Aorta (tissue), 5 donors: Measurements from ENCODE around the gene APBB1IP. TPM values are rescaled to one million over a fixed set of nuclear protein-coding genes. Genes with fewer than 3 reads are reported as not detected.

Experiments used
- ATAC-seq: fragments of 200-7000 bp; cut with Tn5 transposase; one replicate; pipeline ENCODE4 v1.9.1; 2022; ENCODE audit warnings: moderate library complexity; ENCODE audit not compliant: low FRiP score
- DNase-seq, 2 donors: peaks; one replicate each; pipeline ENCODE4 v3.0.0-alpha.2; 2020
- H3K27ac ChIP-seq, 2 donors: one replicate each; pipeline ENCODE4 v1.5.1; 2013; ENCODE audit warnings: low read length in 2 of 2, mild to moderate bottlenecking in 2 of 2, moderate library complexity in 2 of 2, control low read depth in 1 of 2, inconsistent platforms in 1 of 2, low read depth in 1 of 2
- H3K27me3 ChIP-seq, 2 donors: one replicate each; pipeline ENCODE4 v1.6.1; 2013; ENCODE audit warnings: control low read depth in 1 of 2, low read length in 1 of 2, mild to moderate bottlenecking in 1 of 2, moderate library complexity in 1 of 2; ENCODE audit not compliant: insufficient read depth in 2 of 2, control insufficient read depth in 1 of 2
- H3K36me3 ChIP-seq, 2 donors: one replicate each; pipeline ENCODE4 v1.6.1; 2013; ENCODE audit warnings: control low read depth in 1 of 2, low read length in 1 of 2, mild to moderate bottlenecking in 1 of 2; ENCODE audit not compliant: insufficient read depth in 2 of 2, control insufficient read depth in 1 of 2
- H3K4me1 ChIP-seq, 2 donors: one replicate each; pipeline ENCODE4 v1.6.1; 2013; ENCODE audit warnings: low read length in 2 of 2, control low read depth in 1 of 2, mild to moderate bottlenecking in 1 of 2, moderate library complexity in 1 of 2; ENCODE audit not compliant: insufficient read depth in 2 of 2, control insufficient read depth in 1 of 2
- H3K4me3 ChIP-seq, 2 donors: one replicate each; pipeline ENCODE4 v1.5.1; 2013; ENCODE audit warnings: low read length in 2 of 2, control low read depth in 1 of 2, mild to moderate bottlenecking in 1 of 2
- H3K9me3 ChIP-seq: one replicate; pipeline ENCODE4 v1.6.1; 2013; ENCODE audit warnings: mild to moderate bottlenecking, low read length; ENCODE audit not compliant: control insufficient read depth
- WGBS, 2 donors: extraction: QIAGEN DNeasy Blood & Tissue Kit; methylation state at CpG; one replicate each; pipeline ENCODE4 v1.1.7; 2013; 5-methylcytosine and 5-hydroxymethylcytosine counted together
- intact Hi-C, 2 donors: fragments of 100-400 bp; cut with DNase I; formaldehyde crosslinking; loops; one replicate each; pipeline versions ENCODE4 v1.14.2 to v1.15.0; 2022
- polyA plus RNA-seq, 2 donors: library from polyadenylated mRNA; stranded (reverse); fragments of 200-250 nt; gene quantifications; one replicate each; pipeline ENCODE4 v1.2.3, GENCODE V29; 2013
- total RNA-seq, 2 donors: library from RNA; stranded (reverse); fragmentation: NEBNext Ultra II Directional; extraction: Animal tissue kit (Norgen Biotek cat#: 25700); gene quantifications; one replicate each; pipeline ENCODE4 v1.2.1, GENCODE V29; 2021
- donor health status: healthy with polysubstance abuse.
- donor health status: Bipolar disorder and iron deficiency.
- donor health status: DM: no; HTN: no; CAD: no.
- donor health status: DM: no; HTN: no; CAD: no.
- donor health status: DM: yes; HTN: yes; CAD: no.

The APBB1IP gene
- total and polyA plus RNA-seq, 4 donors: 0.82 to 18.5 (median 7.7) TPM

DNA sequence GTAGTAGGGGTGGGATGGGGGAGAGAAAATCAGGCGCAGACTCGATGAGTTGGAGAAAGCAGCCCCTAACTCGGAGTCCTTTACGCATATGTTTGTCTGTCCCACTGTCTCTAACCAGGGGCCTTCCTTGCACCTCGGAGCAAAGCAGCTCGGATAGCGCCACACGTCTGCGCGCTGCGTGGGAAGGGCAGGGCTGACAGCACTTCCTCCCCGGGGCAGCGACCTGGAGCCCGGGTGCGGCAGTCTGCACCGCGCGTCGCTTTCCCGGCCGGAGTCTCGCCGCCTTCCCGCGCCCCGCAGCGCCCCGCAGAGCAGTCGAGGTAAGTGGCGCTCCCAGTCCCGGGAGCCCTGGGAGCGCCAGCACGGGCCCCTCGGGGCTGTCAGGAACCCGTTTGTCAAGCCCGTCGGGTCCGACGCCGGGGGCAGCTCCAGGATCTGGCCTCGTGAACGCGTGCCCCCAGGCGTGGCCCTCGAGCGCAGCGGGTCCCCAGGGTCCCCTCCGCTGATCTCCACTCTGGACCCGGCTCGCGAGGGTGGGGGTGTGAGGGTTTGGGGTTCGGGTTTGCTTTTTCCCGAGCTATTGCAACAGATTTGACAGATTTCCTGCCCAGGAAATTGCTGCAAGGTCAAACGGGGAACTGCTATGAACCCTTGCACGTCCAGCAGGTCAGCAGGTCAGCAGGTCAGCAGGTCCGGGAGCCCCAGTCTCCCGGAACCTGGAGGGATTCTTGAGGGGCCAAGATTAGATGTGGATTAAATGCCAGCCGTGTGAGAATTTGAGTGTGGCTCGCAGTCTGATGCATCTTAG lies 597 bp downstream of the APBB1IP start:
- no peaks in the 10 kb centered on the region for H3K27me3 ChIP-seq
- 3% methylated on average over 58 to 59 of the region's 59 CpGs for WGBS, 2 donors
- ATAC-seq: peak; percentile 79
- no peak overlapping the region for H3K27ac ChIP-seq
- H3K4me1 ChIP-seq: no peaks in the 10 kb centered on the region
- intact Hi-C loops: no loop called here
- H3K36me3 ChIP-seq: no peaks in the 10 kb centered on the region
- no peak overlapping the region for H3K4me3 ChIP-seq
- DNase-seq: peak; percentile 60 to 76
- H3K9me3 ChIP-seq: peaks cover 3% of the 10 kb centered on the region

DNA sequence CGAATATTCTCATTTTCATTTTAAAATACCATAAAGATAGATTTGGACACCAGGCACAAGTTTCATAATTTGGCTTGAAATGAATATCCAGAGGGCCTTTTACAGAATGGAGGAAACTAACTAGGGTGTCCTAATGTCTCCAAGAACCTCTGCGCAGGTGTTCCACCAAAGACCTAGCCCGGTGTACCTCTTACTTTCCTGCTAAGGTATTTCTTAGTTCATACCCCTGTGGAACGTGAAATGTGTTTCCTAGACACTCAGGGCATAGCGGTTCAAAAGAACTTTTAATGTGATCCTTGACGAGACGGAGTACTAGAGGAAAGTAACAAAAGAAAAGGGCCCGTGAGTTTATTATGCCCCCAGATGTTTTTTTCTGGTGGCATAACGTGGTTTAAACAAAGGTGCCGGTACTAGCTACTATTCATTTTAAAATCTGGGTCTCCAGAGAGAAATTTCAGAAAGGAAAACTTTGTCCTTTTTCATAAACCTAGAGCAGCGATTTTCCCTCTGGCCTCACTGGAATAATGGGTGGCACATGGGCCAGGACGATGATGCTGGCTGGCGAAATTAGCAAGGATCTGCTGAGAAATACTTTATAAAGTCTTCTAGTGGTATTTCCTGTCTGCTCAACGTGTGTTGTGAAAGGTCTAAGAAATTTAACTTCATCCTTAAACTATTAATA lies 1.4 kb downstream of the APBB1IP start:
- Histone ChIP-seq H3K9me3 (peaks cover 3% of the 10 kb centered on the region), H3K27ac (no peak overlapping the region), H3K4me3 (no peak overlapping the region), H3K27me3 (no peaks in the 10 kb centered on the region), H3K4me1 (no peaks in the 10 kb centered on the region), H3K36me3 (no peaks in the 10 kb centered on the region)
- 62 to 65% methylated on average over 14 of the region's 14 CpGs for WGBS, 2 donors
- intact Hi-C loops: no loop called here
- no peak for ATAC-seq
- no peak for DNase-seq

DNA sequence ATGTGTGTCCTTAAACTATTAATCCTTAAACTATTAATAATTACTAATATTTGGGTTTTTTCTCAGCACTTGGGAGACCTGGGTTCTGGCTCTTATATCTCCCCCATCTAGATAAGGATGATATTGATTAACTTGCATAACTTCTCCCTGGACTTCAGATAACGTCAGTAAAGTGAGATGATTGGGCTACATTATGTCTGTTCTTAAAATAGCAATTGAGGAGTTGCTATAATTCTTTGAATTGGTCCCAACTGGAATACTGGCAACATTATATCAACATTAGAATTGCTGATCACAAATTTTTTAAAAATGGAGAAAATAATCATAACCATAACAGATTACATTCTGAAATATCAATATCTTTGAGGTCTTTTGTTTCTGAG lies 1.9 kb downstream of the APBB1IP start:
- DNase-seq (no peak), ATAC-seq (no peak)
- H3K36me3 ChIP-seq: no peaks in the 10 kb centered on the region
- 23 to 38% methylated on average over 1 of the region's 1 CpG for WGBS, 2 donors
- no peaks in the 10 kb centered on the region for H3K27me3 ChIP-seq
- H3K4me3 ChIP-seq: no peak overlapping the region
- intact Hi-C loops: no loop called here
- H3K4me1 ChIP-seq: no peaks in the 10 kb centered on the region
- H3K27ac ChIP-seq: no peak overlapping the region
- H3K9me3 ChIP-seq: peaks cover 3% of the 10 kb centered on the region

DNA sequence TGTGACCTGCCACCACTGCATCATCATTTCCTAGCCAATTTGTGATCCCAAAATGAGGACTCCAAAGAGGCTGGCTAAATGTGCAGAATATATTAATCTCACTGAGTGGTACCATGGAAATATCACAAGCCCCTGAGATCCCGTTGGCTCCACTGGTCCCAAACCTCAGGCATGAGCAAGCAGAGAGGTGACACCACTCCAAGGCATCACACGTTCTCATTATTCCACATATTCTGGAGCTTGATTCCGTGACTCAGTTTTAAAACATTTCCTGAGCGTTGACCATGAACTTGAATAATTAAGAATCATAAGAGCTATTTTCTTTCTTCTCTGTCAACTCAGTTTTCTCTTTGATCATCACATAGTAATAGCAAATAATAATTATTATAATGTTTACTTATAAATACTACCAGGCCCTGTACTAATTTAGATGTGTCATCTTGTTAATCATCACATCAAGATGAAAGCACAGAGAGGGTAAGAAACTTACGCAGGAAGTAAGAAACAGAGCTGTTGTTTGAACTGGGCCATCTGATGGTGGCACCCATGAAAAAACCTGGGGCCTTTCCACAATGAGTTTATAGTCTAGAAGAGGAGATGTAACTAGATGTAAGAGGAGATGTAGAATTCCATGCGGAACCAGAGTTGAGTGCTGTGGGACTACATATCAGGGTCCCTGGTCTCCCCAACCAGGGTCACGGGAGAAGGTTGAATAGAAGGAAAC lies 3.5 kb downstream of the APBB1IP start:
- Histone ChIP-seq H3K9me3 (peaks cover 3% of the 10 kb centered on the region), H3K27me3 (no peaks in the 10 kb centered on the region), H3K4me1 (no peaks in the 10 kb centered on the region), H3K4me3 (no peak overlapping the region), H3K27ac (no peak overlapping the region), H3K36me3 (no peaks in the 10 kb centered on the region)
- ATAC-seq (no peak), DNase-seq (no peak)
- intact Hi-C loops: no loop called here
- 78 to 80% methylated on average over 7 of the region's 7 CpGs for WGBS, 2 donors

DNA sequence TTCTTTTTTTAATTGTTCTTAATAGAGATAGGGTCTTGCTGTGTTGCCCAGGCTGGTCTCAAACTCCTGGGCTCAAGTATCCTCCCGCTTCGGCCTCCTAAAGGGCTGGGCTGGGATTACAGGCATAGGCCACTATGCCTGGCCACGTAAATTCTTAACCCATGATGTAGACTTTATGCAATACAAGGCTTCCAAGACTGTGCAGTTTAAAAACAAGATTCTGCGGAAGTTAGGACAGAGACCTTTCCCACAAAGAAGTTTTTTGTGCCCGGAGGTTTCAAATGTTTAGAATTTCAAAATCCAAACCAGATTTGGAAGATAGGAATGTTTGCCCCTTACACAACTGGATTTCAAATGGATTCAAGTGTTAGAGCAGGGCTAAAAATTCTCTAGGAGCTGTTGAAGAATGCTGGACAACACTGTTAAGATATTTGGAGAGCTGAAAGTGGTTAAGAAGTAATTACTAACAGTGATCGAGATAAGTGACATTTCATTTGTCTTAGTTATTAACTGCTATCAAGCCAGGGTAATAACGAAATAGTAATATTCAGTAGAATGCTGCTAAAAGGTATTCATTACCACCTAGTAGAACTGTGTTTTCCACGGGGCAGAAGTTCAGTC lies 7.4 kb downstream of the APBB1IP start:
- Histone ChIP-seq H3K27ac (no peak overlapping the region), H3K36me3 (no peaks in the 10 kb centered on the region), H3K4me1 (no peaks in the 10 kb centered on the region), H3K27me3 (no peaks in the 10 kb centered on the region), H3K4me3 (no peak overlapping the region), H3K9me3 (peaks cover 3% of the 10 kb centered on the region)
- intact Hi-C loops: no loop called here
- no peak for ATAC-seq
- no peak for DNase-seq
- WGBS, 2 donors: 57 to 76% methylated on average over 8 of the region's 8 CpGs

DNA sequence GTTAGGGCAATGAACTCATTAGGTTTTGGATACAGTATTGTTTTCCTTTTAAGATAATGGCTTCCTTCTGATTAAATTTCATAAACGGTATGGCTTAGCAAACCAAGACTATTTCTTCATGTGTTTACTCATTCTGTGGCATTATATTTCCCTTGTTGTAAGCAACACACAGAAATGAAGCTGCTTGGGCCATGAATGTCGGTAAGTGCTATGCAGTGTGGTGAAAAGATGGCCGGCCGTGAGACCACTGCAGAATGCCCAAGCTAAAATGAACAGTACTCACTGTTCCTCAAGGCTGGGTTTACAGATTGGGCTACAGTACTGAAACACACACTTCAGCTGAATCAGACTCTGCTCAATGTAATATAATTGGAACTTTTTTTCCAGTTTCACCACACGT lies 8.1 kb downstream of the APBB1IP start:
- intact Hi-C loops: no loop called here
- DNase-seq: no peak

DNA sequence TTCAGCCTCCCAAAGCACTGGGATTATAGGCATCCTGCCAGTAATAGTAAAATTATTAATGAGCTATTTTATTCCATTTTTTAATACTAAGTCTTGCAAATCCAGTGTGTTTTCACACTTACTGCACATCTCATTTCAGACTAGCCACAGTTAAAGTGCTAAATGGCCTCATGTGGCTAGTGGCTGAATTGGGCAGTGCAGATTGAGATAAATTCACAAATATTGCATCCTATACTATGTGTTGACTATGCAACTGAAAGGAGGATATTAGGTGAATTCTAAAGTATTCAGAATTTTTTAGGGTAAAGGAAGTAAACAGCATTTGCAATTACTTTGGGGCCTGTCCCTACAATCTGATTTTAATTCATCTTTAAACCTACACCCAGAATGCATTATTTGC lies 10.2 kb downstream of the APBB1IP start:
- no peaks in the 10 kb centered on the region for H3K4me1 ChIP-seq
- DNase-seq (no peak), ATAC-seq (no peak)
- H3K36me3 ChIP-seq: no peaks in the 10 kb centered on the region
- H3K4me3 ChIP-seq: no peak overlapping the region
- H3K27ac ChIP-seq: no peak overlapping the region
- H3K9me3 ChIP-seq: peaks cover 2% of the 10 kb centered on the region
- intact Hi-C loops: no loop called here
- no peaks in the 10 kb centered on the region for H3K27me3 ChIP-seq

More for the DNA sequence above, 8.1 kb downstream of the APBB1IP start:
- H3K9me3 ChIP-seq: peaks cover 3% of the 10 kb centered on the region
- no peaks in the 10 kb centered on the region for H3K36me3 ChIP-seq
- no peaks in the 10 kb centered on the region for H3K27me3 ChIP-seq
- no peak overlapping the region for H3K4me3 ChIP-seq
- H3K27ac ChIP-seq: no peak overlapping the region
- no peaks in the 10 kb centered on the region for H3K4me1 ChIP-seq
- ATAC-seq: no peak
- 71 to 75% methylated on average over 5 of the region's 5 CpGs for WGBS, 2 donors

DNA sequence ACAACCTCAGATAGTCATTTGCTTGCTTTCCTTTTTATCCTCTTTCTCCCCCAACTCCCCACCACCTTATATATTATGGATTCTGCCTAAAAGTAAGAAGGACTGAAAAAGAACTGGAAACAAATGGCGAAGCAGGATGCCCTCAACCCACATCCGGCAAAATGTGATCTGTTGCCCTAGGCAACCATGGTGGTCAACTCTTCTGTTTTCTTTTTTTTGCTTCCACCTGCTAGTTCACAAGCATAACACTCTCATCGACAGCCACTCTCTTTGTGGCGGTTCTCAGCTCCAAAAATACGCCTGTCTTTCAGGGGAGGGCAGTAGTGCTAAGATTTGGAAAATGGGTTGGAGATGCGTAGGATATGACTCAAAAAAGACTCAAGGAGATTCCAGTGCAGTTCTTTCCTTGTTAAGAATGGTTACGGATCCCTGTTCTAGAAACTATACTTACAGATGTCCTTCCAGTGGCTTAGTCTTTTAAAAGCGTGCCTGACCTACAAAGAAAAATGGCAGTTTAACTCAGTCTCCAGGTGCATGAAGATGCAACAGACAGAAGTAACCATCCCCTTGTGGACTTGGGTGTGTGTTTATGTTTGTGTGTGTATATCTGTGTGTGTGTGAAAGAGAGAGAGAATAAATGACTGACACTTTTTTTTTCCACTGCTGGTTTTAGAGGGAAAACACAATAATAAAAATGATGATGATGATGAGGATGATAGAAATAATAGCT lies 10.7 kb downstream of the APBB1IP start:
- ATAC-seq: no peak
- no peaks in the 10 kb centered on the region for H3K36me3 ChIP-seq
- H3K9me3 ChIP-seq: peaks cover 2% of the 10 kb centered on the region
- H3K4me3 ChIP-seq: no peak overlapping the region
- no peak overlapping the region for H3K27ac ChIP-seq
- H3K4me1 ChIP-seq: no peaks in the 10 kb centered on the region
- no peak for DNase-seq
- WGBS, 2 donors: 76 to 79% methylated on average over 8 of the region's 8 CpGs
- intact Hi-C loops: no loop called here
- H3K27me3 ChIP-seq: no peaks in the 10 kb centered on the region
